Measurements from ENCODE around the gene KRT14.

DNA sequence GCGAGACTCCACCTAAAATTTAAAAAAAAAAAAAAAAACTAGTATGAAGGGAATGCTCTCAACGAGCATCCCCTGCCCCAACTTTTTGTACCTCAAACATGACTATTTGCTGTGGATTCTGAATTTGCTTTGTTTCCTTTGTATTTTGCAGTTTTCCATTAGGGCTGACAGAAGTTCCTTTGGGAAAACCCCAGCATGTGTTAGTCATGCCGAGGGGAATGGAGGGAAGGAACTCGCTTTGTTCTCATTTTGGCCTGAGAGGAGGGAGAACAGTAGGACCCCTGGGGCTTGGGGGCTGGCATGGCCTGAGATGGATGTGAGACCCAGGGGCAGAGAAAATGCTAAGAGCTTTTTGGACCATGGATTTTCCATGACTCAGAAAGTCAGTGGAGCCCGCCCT is 35.3 kb downstream of the KRT14 start:
- TF ChIP-seq, protein P1, sequence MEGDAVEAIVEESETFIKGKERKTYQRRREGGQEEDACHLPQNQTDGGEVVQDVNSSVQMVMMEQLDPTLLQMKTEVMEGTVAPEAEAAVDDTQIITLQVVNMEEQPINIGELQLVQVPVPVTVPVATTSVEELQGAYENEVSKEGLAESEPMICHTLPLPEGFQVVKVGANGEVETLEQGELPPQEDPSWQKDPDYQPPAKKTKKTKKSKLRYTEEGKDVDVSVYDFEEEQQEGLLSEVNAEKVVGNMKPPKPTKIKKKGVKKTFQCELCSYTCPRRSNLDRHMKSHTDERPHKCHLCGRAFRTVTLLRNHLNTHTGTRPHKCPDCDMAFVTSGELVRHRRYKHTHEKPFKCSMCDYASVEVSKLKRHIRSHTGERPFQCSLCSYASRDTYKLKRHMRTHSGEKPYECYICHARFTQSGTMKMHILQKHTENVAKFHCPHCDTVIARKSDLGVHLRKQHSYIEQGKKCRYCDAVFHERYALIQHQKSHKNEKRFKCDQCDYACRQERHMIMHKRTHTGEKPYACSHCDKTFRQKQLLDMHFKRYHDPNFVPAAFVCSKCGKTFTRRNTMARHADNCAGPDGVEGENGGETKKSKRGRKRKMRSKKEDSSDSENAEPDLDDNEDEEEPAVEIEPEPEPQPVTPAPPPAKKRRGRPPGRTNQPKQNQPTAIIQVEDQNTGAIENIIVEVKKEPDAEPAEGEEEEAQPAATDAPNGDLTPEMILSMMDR (IDR thresholded peaks at IDR 0.05): no peak
- no peak for TF ChIP-seq POLR2A (IDR thresholded peaks at IDR 0.05)

All from ovary (tissue), 3 donors.